IMR-90 (cell line): ENCODE data around the gene HMCES. TPM values are rescaled to one million over a fixed set of nuclear protein-coding genes. Genes with fewer than 3 reads are reported as not detected.

ENCODE experiments used
- ATAC-seq: fragments of 200-7000 bp; cut with Tn5 transposase; 2 replicates; pipeline ENCODE4 v1.9.1; 2020; ENCODE audit warnings: low read depth, mild to moderate bottlenecking, moderate library complexity
- BruUV-seq: library from RNA; stranded (reverse); fragments of 400-500 nt; replicated peaks from 2 replicates; lab custom pipeline; 2021; lab: Mats Ljungman, UMichigan
- CTCF ChIA-PET: fragments of 300-600 bp; formaldehyde crosslinking; extraction: SDS; loops from one replicate; lab custom pipeline; 2021; ENCODE audit warnings: antibody characterized with exemption; lab: Yijun Ruan, JAX
- POLR2A ChIA-PET: fragments of 300-600 bp; sonication (Branson Sonifier 250); formaldehyde crosslinking; loops from one replicate; lab custom pipeline; 2022; ENCODE audit warnings: antibody characterized with exemption; ENCODE audit not compliant: unreplicated experiment; lab: Charles Lee
- DNase-seq: peaks from one replicate; pipeline ENCODE4 v3.0.0; 2013
- H2AFZ ChIP-seq: replicated peaks from 2 replicates; pipeline ENCODE3; 2013; ENCODE audit warnings: low read length, mild to moderate bottlenecking; ENCODE audit not compliant: poor library complexity
- H2AK5ac ChIP-seq: 2 replicates; pipeline ENCODE4 v1.6.1; 2013; ENCODE audit warnings: low read depth, low read length, inconsistent platforms
- H2AK9ac ChIP-seq: replicated peaks from 2 replicates; pipeline ENCODE3; 2013; ENCODE audit warnings: mild to moderate bottlenecking, low read depth, low read length, moderate library complexity; ENCODE audit not compliant: poor library complexity
- H2BK120ac ChIP-seq: 2 replicates; pipeline ENCODE4 v1.6.1; 2013; ENCODE audit warnings: low read depth, low read length, inconsistent platforms
- H2BK15ac ChIP-seq: 3 replicates; pipeline ENCODE4 v1.6.1; 2013; ENCODE audit warnings: low read depth, low read length, inconsistent platforms
- H2BK20ac ChIP-seq: 2 replicates; pipeline ENCODE4 v1.6.1; 2013; ENCODE audit warnings: low read depth, mild to moderate bottlenecking, inconsistent platforms, low read length, moderate library complexity
- H2BK5ac ChIP-seq: 2 replicates; pipeline ENCODE4 v1.6.1; 2013; ENCODE audit warnings: mild to moderate bottlenecking, low read depth, low read length, inconsistent platforms; ENCODE audit not compliant: poor library complexity, severe bottlenecking
- H3K14ac ChIP-seq: replicated peaks from 2 replicates; pipeline ENCODE4 v1.6.1; 2013; ENCODE audit warnings: low read depth, low read length, inconsistent platforms
- H3K18ac ChIP-seq: 2 replicates; pipeline ENCODE4 v1.6.1; 2013; ENCODE audit warnings: low read depth, low read length, control low read depth
- H3K23ac ChIP-seq: 2 replicates; pipeline ENCODE4 v1.6.1; 2013; ENCODE audit warnings: low read depth, low read length, inconsistent platforms
- H3K27ac ChIP-seq: 2 replicates; pipeline ENCODE4 v1.5.1; 2013; ENCODE audit warnings: mild to moderate bottlenecking, control low read depth, low read length; ENCODE audit not compliant: insufficient read depth
- H3K27me3 ChIP-seq: 2 replicates; pipeline ENCODE4 v1.6.1; 2013; ENCODE audit warnings: low read length; ENCODE audit not compliant: control insufficient read depth, insufficient read depth
- H3K36me3 ChIP-seq: 2 replicates; pipeline ENCODE4 v1.6.1; 2013; ENCODE audit warnings: low read length, mixed read lengths; ENCODE audit not compliant: control insufficient read depth, insufficient read depth
- H3K4ac ChIP-seq: 2 replicates; pipeline ENCODE4 v1.6.1; 2013; ENCODE audit warnings: low read depth, low read length, inconsistent platforms
- H3K4me1 ChIP-seq: 2 replicates; pipeline ENCODE4 v1.6.1; 2013; ENCODE audit warnings: low read length, mixed read lengths; ENCODE audit not compliant: control insufficient read depth, insufficient read depth
- H3K4me2 ChIP-seq: 2 replicates; pipeline ENCODE4 v1.6.1; 2013; ENCODE audit warnings: low read depth, mild to moderate bottlenecking, control low read depth, low read length, moderate library complexity
- H3K4me3 ChIP-seq: 2 replicates; pipeline ENCODE4 v1.5.1; 2013; ENCODE audit warnings: low read depth, mild to moderate bottlenecking, control low read depth, low read length, moderate library complexity; ENCODE audit not compliant: insufficient read depth
- H3K56ac ChIP-seq: 2 replicates; pipeline ENCODE4 v1.6.1; 2013; ENCODE audit warnings: low read length, inconsistent platforms; ENCODE audit not compliant: insufficient read depth; ENCODE audit errors: extremely low read depth
- H3K79me1 ChIP-seq, 2 experiments: 2 replicates each; pipeline ENCODE4 v1.6.1; 2013; ENCODE audit warnings: low read length in 2 of 2, inconsistent platforms in 1 of 2, low read depth in 1 of 2
- H3K9ac ChIP-seq: 2 replicates; pipeline ENCODE4 v1.6.1; 2013; ENCODE audit warnings: low read depth, low read length, control low read depth
- H3K9me1 ChIP-seq: 2 replicates; pipeline ENCODE4 v1.6.1; 2013; ENCODE audit warnings: low read length, inconsistent platforms; ENCODE audit not compliant: insufficient read depth
- H3K9me3 ChIP-seq: 2 replicates; pipeline ENCODE4 v1.6.1; 2013; ENCODE audit warnings: low read length; ENCODE audit not compliant: control insufficient read depth, insufficient read depth
- H4K20me1 ChIP-seq: 2 replicates; pipeline ENCODE4 v1.6.1; 2013; ENCODE audit warnings: low read length, inconsistent platforms; ENCODE audit not compliant: insufficient read depth
- H4K5ac ChIP-seq: 2 replicates; pipeline ENCODE4 v1.6.1; 2013; ENCODE audit warnings: mild to moderate bottlenecking, low read depth, low read length, control low read depth
- H4K8ac ChIP-seq, 2 experiments: 2 replicates each; pipeline ENCODE4 v1.6.1; 2013; ENCODE audit warnings: low read depth in 2 of 2, low read length in 2 of 2, control low read depth in 1 of 2, inconsistent platforms in 1 of 2
- H4K91ac ChIP-seq: 2 replicates; pipeline ENCODE4 v1.6.1; 2013; ENCODE audit warnings: low read depth, low read length, inconsistent platforms; ENCODE audit not compliant: insufficient read depth
- CHD1 ChIP-seq: IDR thresholded peaks from 2 replicates; pipeline ENCODE4 v1.6.1; 2012; ENCODE audit warnings: low read depth, low read length, improper control_type of control experiment
- POLR2A ChIP-seq: IDR thresholded peaks from 2 replicates; pipeline ENCODE4 v1.6.1; 2012; ENCODE audit warnings: mild to moderate bottlenecking, low read depth, low read length
- SMC3 ChIP-seq: fragments of 150-350 bp; IDR thresholded peaks from 2 replicates; pipeline ENCODE4 v1.6.1; 2016; ENCODE audit warnings: low read depth, mild to moderate bottlenecking, antibody characterized with exemption, low read length, moderate library complexity
- WGBS, 2 experiments: methylation state at CpG; one replicate each; pipeline versions ENCODE4 v1.1.5 to v1.1.7; 2013; ENCODE audit warnings: missing lambda C conversion rate in 2 of 2; ENCODE audit not compliant: insufficient read length in 1 of 2; ENCODE audit errors: extremely low coverage in 2 of 2; 5-methylcytosine and 5-hydroxymethylcytosine counted together
- dilution Hi-C: fragments of 300-500 bp; cut with HindIII; formaldehyde crosslinking; loops from one replicate; pipeline ENCODE4 v1.14.3; 2018; ENCODE audit warnings: low sequenced_read_pairs; ENCODE audit not compliant: unreplicated experiment
- in situ Hi-C: fragments of 300-500 bp; cut with MboI; formaldehyde crosslinking; loops from 3 replicates; pipeline ENCODE4 v1.14.3; 2019; ENCODE audit warnings: low sequenced_read_pairs, inconsistent platforms, mixed read lengths
- intact Hi-C: fragments of 100-400 bp; cut with micrococcal nuclease; formaldehyde crosslinking; loops from 2 replicates; pipeline ENCODE4 v1.10.0; 2022
- polyA plus RNA-seq, 3 experiments: library from polyadenylated mRNA; depleted of rRNA; stranded (reverse); fragments of >200 nt; gene quantifications; 2 replicates each; pipeline ENCODE4 v1.2.3, GENCODE V29; 2012; ENCODE audit warnings: low replicate concordance in 1 of 3
- total RNA-seq: library from RNA; depleted of rRNA; stranded (reverse); fragments of >200 nt; gene quantifications from 2 replicates; pipeline ENCODE4 v1.2.3, GENCODE V29; 2012
- TF ChIP-seq, protein P1 (sequence below): fragments of 150-350 bp; IDR thresholded peaks from 2 replicates; pipeline ENCODE4 v1.6.1; 2017; ENCODE audit warnings: mild to moderate bottlenecking, antibody characterized with exemption, low read length, low read depth

Gene HMCES
- total and polyA plus RNA-seq, 2 of the 4 experiments (the other 2 are of a cell fraction): 26.0 to 30.5 TPM

DNA sequence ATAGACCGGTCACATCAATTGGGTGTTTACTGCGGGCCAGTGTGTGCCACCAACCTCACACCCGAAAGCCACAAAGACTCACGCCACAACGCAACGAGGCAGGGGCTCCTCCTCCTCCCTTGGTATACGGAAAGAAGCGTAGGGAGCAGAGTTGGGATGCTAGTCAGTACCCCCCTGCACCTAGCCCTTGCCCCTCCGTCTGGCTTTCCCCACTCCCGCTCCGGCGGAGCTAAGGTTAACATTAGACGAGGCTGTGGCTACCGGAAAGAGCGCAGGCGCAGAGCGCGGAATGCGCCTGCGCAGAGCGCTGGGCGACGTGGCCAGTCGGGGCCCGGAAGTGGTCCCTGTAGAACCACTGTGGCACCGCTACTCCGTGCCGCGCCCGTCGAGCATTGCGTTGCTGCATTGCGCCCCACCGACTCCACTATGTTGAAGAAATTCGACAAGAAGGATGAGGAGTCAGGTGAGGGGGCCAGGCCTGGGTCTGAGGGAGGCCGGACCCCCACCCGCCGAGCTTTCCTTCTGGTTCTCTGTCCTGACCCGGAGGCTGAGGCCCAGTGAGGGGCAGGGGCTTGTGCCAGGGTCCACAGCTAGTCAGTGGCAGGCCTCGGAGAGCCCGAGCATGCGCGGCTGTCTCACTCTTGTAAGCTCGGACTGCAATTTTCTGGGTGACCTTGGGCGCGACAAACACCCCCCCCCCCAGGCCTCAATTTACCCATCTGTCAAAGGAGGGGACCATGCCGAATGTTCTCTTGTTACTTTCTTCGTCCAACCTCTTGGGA lies 29.2 kb upstream of the HMCES start, which contains the start of gene COPG1:
Gene COPG1 (plus strand): TSS at position 323 of the 782 bp plus-strand sequence. CDS start 104 bp downstream, at position 427.
- Histone ChIP-seq H3K36me3 (peaks cover 18% of the 10 kb centered on the region), H4K5ac (peak within 1 kb of the TSS; percentile 95), H3K4ac (peak within 1 kb of the TSS; percentile 99), H3K79me1 (peaks cover 29 to 65% of the 10 kb centered on the region in 2 experiments), H3K23ac (peak within 1 kb of the TSS; percentile 100), H2AK5ac (peak within 1 kb of the TSS; percentile 100), H4K20me1 (peaks cover 21% of the 10 kb centered on the region), H3K4me1 (peaks cover 16% of the 10 kb centered on the region), H2BK20ac (peak within 1 kb of the TSS; percentile 49; the same call in 1 of the 2 replicates), H2BK5ac (peak within 1 kb of the TSS; percentile 91), H3K9ac (peak within 1 kb of the TSS; percentile 95), H3K4me2 (peak within 1 kb of the TSS; percentile 100), H2BK15ac (peak within 1 kb of the TSS; percentile 64; the same call in 2 of the 3 replicates), H2BK120ac (peak within 1 kb of the TSS; percentile 92), H2AK9ac (peak within 1 kb of the TSS; percentile 100), H4K8ac (peak within 1 kb of the TSS; percentile 83 to 100), H3K14ac (peak within 1 kb of the TSS; percentile 99), H3K27ac (peak within 1 kb of the TSS; percentile 96), H3K4me3 (peak within 1 kb of the TSS; percentile 67), H2AFZ (peak within 1 kb of the TSS; percentile 97), H3K18ac (peak within 1 kb of the TSS; percentile 87), H3K9me1 (peaks cover 17% of the 10 kb centered on the region), H4K91ac (peak within 1 kb of the TSS; percentile 99), H3K56ac (peak within 1 kb of the TSS; percentile 95), H3K27me3 (no peaks in the 10 kb centered on the region), H3K9me3 (no peaks in the 10 kb centered on the region)
- WGBS, 2 experiments: 0% methylated on average over 9 of the region's 48 CpGs; no CpG with 5 or more reads in 1 of the 2 experiments
- DNase-seq: peak; percentile 87
- ChIA-PET CTCF (no interaction called here), POLR2A (interaction anchor here (0.6 to 1.3 kb wide), 3 partner anchors 12 to 95 kb away, joined by 4 to 7 read pairs (median 6); no protein-coding TSS in a partner anchor)
- BruUV-seq: TSS peak; percentile 58
- intact Hi-C loops (loop anchor here (1.0 to 5.0 kb wide), 4 partner anchors 52 to 197 kb away; partner anchors contain the start of gene ISY1), dilution Hi-C loops (no loop called here), in situ Hi-C loops (loop anchor here (5.0 to 10.0 kb wide), 2 partner anchors 195 to 277 kb away; no protein-coding TSS in a partner anchor)
- peak; percentile 83 for ATAC-seq
- TF ChIP-seq SMC3 (no peak), POLR2A (peak; percentile 97), CHD1 (no peak)
- TF ChIP-seq, protein P1, sequence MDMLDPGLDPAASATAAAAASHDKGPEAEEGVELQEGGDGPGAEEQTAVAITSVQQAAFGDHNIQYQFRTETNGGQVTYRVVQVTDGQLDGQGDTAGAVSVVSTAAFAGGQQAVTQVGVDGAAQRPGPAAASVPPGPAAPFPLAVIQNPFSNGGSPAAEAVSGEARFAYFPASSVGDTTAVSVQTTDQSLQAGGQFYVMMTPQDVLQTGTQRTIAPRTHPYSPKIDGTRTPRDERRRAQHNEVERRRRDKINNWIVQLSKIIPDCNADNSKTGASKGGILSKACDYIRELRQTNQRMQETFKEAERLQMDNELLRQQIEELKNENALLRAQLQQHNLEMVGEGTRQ: no peak
